GM19351 (cell line): ENCODE measurements around the gene ATP6V0B.
A peak's percentile ranks its signal among the peaks of the same experiment; 100 is the strongest.

ENCODE experiments used
- ATAC-seq: cut with Tn5 transposase; IDR thresholded peaks from one replicate; pipeline ENCODE4 v1.9.1; 2021; ENCODE audit warnings: mild to moderate bottlenecking, moderate library complexity; ENCODE audit not compliant: unreplicated experiment

Gene ATP6V0B

DNA sequence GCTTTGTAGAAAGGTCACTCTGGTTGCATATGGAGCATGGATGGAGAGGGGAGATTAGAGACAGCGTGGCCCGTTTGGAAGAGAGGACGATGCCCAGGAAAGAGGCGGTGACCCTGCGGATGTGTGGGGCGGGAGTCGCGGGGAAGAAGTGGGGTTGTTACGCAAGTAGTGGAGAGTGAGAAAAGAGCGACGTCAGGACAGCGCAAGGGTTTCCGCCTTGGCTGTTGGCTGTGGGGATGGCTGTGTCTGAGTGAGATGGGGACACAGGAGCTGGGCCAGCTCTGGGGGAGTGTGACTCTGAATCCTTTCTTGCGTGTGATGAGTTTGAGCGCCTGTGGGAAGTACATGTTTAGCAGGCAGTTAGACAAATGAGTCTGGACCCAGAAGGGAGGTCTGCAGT lies 8.0 kb downstream of the ATP6V0B start:
- ATAC-seq, result no peak

DNA sequence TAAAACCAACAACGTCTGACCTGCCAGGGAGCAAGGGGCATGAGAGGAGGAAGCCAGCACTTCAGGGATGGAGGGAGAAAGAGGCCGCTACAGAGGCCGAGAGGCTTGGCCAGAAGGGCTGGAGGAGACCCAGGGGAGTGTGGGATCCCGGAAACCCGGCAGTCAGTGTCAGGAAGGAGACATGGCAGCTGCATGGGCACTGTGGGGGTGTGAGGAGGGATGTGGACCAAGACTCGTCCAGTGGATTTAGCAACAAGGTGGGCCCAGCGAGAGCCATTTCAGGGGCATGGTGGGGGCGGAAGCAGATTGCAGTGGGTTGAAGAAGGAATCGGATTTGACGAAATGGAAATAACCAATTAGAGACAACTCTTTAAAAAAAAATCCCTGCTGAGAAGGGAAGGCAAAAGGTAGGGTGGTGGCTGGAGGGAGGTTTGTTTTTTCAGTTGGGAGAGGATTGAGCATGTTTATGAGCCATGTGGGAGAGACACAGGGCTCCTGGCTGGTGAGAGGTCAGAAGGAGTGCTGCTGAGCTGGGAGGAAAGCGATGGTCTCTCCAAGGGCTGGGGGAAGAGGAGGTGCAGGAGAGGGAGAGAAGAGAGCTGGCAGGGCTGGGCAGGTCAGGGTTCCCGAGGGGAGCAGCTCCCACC lies 8.6 kb downstream of the ATP6V0B start:
- ATAC-seq, result no peak

DNA sequence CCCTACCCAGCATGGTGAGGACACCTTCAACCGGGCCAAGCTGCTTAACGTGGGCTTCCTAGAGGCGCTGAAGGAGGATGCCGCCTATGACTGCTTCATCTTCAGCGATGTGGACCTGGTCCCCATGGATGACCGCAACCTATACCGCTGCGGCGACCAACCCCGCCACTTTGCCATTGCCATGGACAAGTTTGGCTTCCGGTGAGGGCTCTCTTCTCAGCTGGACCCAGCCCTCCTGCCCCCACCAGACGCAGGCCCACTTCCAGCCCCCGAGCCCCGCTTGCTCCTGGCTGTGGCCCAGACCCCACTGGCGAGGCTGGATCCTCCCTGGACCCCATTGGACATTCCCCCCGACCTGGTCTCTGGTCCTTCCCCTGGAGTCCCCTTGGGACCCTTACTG lies 10.1 kb downstream of the ATP6V0B start:
- ATAC-seq, result no peak

DNA sequence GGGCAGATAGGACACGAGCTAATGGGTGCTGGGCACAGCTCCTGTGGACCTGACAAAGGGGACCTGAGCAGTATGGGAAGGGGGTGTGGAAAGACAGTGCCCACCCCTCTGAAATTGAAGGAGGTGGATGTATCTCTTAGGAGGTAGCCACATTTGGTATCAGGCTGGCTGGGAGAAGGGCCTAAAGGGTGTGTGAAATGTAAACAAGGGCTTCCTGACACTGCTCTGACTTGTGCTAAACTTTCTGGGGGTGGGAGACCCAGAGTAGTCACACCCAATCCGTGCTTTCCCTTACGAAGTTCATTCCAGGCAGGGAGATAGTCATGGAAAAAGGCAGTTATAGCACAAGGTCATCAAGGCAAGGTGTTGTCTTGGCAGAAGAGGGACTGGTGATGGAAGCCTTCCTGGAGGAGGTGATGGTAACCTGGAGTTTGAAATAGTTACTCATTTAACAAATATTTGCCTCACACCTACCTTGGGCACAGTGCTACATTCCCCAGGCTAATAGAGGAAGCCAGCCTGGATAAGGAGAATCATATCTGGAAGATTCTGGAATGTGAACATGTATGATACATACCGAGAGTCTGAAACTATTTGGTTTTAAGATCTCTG lies 11.3 kb downstream of the ATP6V0B start:
- ATAC-seq, result no peak

DNA sequence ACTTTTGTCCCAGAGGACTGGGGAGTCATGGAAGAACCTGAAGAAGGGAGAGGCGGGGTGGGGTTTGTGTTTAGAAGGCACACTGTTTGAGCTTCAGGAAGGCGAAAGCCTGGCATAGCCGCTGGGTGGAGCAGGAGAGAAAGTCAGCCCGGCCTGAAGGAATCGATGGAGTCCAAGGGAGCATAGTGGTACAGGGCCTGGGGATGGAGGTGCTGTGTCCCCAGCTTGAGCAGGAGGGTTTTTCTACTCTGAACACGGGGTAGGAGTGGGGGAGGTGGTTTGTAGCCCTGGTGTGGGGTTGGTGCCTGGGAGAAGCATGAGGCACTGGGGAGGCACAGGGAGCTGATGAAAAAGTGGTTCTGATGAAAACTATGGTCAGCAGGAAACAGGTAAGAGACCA lies 12.0 kb downstream of the ATP6V0B start:
- no peak for ATAC-seq

DNA sequence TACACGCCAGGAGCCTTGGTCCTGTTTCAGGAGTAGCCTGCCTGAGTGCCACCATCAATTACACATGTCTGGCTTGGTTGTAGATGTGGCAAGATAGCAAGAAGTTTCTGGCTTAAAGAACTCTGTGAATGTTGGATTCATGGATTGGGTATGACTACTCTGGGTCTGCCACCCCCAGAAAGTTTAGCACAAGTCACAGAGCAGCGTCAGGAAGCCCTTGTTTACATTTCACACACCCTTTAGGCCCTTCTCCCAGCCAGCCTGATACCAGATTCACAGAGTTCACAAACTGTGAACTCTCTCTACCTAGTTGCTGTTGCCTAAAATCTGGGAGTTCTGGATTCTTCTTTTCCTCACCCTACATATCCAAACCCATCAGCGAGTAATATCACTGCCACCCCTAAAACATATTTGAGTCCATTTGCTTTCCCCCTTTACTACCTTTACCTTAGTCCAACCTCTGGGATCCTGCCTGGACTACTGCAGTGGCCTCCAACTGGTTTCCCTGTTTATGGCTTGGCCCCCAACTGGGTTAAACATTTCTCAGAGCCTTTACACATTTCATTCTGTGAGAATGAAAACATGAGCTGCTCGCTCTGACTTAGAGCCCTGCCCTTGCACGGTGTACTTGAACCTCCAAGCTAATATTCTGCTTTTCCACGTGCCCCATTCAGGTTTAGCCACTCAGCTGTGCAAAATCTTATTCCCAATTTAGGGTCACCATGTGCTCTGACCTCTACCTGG lies 12.6 kb downstream of the ATP6V0B start:
- no peak for ATAC-seq

DNA sequence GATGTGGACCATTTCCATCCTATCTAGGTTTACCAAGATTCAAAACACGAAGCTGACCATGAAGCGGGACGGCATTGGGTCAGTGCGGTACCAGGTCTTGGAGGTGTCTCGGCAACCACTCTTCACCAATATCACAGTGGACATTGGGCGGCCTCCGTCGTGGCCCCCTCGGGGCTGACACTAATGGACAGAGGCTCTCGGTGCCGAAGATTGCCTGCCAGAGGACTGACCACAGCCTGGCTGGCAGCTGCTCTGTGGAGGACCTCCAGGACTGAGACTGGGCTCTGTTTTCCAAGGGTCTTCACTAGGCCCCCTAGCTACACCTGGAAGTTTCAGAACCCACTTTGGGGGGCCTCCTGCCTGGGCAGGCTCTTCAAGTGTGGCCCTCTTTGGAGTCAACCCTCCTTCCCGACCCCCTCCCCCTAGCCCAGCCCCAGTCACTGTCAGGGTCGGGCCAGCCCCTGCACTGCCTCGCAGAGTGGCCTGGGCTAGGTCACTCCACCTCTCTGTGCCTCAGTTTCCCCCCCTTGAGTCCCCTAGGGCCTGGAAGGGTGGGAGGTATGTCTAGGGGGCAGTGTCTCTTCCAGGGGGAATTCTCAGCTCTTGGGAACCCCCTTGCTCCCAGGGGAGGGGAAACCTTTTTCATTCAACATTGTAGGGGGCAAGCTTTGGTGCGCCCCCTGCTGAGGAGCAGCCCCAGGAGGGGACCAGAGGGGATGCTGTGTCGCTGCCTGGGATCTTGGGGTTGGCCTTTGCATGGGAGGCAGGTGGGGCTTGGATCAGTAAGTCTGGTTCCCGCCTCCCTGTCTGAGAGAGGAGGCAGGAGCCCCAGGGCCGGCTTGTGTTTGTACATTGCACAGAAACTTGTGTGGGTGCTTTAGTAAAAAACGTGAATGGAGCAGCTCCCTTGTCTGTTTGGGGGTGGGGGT lies 15.8 kb downstream of the ATP6V0B start:
- no peak for ATAC-seq

DNA sequence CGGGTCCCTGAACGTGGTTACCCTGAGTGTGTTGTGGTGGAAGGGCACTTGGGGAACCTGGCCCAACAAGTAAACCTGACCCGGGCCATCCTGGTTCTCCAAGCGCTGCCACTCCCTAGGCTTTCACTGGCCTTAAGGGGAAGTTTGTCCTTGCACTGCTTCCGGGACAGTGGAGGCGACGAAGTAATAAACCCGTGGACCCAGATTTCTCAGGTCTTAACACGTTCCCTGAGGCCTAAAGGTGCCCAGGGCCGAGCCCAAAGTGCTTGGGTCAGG lies 16.4 kb downstream of the ATP6V0B start:
- no peak for ATAC-seq

DNA sequence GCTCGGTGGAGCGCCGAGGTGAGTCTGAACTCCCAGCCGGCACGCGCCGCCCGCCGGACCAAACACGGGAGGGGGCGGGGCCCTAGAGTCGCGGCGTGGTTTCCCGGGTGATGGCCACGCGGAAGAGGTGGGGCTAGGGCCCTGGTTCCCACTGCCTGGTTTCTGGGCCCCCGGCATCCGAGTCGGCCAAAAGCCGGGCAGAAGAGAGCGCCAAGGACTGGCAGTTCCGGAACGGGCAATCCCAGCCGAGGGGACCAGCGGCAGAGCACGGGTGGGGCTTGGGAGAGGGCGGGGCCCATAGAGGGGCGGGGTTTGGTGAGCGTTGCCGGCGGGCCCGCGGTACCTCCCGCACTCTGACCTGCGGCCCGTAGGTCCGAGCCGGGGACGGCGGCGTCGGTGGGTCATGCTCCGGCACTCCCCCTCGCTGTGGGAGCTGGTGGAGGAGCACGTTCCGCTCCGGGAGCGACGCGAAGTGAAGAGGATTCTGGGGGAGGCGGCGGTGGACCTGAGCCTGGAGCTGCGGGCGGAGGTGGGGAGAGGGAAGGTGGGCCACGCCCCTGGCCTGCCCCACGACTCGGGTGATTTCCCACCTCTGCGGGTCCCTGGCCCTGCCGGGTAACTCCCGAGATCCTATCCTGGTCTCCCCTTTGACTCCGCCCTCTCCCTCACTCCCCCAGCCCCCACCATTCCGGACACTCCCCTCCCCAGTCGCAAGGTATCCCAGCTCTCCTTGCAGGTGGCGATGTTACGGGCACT lies 16.9 kb downstream of the ATP6V0B start, which contains the start of gene CCDC24:
Gene CCDC24, plus strand, starts transcription at position 124 of the 756 bp plus-strand sequence. Its CDS starts 280 bp downstream, at position 404.
- ATAC-seq, result peak; percentile 75

DNA sequence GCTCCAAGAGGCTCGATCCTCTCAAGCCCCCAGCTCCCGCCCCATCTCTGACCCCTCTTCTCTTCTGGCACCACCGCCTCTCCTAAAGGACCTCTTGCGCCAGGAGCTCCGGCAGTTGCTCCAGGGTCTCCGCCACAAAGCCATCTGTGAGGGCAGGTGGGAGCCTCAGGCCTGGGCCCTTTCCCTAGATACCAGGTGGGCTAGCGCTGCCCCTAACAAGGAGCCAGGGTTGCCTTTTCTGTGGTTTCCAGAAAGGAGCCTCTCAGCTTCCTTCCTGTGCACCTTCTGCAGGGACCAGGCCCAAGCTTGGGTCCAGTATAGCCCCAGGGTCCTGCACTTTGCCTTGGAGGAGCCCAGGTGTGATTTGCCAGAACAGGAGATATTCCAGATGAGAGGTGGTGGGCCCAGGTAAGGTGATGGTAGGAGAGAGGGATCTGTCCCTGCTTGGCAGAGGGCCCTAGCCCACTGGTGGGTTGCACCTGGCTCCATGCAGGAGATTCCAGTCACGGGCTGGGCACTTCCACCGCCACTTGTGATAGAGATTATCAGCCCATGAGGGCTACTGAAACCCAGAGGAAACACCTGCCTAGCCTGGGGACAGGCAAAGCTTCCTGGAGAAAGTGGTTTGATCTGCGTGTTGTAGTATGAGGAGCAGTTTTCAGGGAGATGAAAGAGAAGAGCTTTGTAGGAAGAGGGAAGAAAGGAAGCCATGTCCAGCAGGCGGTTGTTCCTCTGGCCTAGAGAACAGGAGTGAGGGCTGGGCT lies 17.7 kb downstream of the ATP6V0B start:
- ATAC-seq, result no peak

DNA sequence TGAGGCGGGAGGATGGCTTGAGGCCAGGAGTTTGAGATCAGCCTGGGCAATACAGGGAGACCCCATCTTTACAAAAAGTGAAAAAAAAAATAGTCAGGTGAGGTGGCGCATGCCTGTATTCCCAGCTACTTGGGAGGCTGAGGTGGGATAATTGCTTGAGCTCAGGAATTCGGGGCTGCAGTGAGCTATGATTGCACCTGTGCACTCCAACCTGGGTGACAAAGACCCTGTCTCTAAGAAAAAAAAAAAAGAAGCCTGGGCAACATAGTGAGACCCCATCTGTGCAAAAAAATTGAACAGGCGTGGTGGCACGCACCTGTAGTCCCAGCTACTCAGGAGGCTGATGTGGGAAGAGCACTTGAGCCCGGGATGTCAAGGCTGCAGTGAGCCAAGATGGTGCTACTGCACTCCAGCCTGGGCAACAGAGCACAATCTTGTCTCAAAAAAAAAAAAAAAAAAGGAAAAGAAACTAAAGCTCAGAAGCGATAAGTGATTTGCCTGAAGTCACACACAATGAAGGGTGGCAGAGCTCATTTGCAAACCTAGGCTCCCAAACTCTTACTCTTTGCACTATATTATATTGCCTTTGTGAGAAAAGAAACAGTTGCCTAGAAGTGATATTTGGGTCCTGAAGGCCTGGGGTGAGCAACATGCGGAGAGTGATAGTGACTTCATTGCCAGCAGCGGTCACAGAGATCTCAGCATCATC lies 18.6 kb downstream of the ATP6V0B start:
- no peak for ATAC-seq

DNA sequence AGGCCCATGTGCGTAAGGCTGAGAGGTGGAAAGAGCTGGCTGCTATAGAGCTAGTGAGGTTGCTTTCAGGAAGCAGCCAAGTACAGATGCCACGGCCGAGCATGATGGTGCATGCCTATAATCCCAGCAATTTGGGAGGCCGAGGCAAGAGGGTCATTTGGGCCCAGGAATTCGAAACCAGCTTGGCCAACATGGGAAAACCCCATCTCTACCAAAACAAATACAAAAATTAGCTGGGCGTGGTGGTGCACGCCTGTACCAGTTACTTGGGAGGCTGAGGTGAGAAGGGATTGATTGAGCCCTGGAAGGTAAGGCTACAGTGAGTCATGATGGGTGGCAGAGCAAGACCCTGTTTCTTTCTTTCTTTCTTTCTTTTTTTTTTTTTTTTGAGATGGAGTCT lies 19.3 kb downstream of the ATP6V0B start:
- ATAC-seq, result no peak

DNA sequence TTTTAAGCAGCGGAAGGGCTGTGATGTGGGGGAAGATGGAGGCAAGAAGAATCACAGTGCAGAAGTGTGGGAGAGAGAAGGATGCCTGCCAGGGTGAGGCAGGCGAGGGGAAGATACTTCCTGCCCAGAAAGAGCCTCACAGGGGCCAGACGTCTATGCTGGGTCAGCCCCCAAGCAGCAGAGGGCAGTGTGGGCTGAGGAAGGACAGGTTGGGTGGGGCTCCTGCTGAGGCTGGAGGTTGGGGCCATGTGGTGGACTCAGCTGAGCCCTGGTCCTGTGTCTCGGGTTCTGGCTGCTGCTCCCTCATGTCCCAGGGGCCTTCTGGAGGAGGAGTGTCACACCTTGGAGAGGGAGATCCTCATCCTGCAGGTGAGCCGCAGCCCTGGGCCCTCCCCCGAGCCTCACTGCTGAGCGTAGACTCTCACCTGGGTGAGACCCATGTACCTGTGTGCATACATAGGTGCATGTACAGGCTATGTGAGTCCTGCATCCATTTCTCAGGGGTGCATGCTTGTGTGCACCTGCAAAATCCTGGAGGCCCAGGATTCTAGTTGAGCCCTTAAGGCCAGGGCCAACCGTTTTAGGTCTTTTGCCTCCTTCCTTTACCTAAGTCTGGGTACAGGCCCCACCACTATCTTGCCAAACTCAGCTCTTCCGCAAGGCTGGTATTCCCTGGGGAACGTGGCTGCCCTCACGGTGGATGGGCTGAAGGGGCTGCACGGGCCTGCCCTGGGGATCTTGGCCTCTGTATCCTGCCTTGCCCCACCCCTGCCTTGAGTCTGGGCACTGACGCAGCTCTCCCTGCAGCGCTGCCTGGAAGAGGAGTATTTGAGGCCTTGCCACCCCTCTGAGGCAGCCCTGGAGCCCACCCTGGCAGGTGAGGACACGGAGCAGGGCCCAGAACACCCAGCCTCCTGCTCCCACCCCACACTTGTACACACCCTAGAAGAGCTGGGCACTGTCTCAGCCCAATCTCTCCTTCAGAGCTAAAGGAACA lies 20.3 kb downstream of the ATP6V0B start:
- no peak for ATAC-seq

DNA sequence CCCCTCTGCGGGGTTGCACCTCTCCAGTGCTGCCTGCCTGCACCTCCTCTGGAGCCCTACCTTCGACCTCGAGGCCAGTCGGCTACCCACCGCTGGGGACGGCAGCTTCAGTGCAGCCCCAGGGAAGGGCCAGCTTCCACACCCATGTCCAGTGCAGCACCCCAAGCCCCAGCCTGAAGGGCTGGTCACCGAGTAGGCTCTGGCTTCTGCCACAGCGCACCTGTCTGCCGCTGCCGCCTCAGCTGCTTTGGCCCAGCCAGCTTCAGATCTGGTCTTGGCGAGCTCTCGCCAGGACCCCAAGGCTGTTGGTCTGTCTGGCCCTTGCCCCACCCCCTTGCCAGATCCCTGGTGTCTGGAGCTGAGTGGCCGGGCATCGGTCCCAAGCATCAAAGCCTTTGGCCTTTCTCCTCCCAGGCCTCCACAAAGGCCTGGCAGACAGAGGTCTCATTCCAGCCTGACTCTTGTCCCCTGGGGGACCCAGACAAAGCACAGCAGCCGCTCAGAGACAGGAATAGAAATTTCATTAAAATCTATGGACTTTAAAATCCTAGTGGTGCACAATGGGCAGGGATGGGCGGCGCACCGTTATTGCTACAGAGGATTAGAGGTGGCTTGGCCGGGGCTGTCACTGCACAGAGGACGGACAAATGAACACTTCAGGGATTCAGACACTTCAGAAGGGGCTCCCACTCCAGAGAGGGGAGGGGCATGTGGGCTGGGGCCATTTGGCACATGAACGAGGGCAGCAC lies 21.4 kb downstream of the ATP6V0B start:
- ATAC-seq, result no peak

DNA sequence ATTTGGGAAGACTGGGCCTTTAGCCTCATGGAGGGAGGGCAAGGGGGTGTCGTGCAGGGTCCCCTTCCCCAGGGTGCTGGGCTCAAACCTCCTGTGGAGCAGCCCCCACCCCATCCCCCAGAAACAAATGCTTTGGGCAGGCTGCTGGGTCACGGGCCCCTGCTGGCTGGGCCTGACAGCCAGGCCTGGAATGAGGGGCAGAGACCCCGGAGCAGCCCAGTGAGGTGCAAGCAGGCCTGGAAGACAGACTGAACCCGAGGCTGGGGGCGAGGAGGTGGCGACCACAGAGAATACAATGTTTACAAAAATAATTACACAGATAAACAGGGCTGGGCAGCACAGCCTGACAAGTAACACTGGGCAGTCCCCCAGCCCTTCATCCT lies 22.0 kb downstream of the ATP6V0B start:
- ATAC-seq, result no peak

DNA sequence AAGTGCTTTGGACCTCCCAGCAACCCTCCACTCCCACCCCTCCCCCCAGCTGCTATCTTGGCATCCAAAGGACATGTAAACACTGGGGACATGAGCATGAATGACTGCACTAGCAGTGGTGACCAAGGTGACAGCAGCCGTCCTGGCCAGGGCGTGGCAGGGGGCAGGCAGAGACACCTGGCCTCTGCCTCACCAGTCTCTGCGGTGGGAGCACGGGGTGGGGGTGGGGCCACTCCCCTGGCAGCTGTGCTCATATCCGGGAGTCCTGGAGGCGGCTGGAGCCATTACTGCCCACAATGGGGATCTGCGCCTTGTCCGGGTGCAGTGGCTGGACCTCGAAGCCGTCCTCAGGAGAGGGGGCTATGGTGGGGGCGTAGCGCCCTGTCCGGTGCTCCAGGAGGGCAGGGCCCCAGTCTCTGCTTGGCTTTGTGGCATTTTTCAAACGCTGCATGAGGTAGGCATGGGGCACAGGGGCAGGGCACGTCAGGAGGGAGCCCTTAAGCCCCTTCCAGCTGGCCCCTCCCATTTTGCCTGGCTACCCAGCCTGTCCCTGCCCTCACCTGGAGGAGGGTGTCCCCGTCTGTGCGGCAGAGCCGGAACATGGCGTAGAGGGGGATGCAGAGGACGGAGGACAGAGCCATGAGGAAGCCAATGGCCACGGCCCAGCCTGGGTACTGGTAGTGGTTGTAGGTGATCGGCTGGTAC lies 22.7 kb downstream of the ATP6V0B start:
- no peak for ATAC-seq

DNA sequence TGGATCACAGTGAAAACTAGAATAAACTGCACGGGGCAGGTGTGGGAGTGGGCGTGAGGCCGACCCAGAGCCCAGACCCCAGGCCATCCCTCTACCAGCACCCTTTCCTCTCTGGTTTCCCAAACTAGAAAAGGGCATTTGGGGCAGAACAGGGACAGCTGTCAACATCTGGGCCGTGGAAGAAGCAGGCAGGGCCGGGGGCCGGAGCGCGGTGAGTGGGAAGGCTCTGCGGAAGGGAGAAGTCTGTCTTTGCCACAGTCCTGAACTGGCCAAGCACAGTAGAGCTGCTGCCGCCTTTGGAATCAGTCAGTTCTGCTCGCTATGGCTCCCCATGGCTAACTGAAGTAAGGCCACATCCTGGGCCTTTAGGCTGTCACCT lies 23.2 kb downstream of the ATP6V0B start:
- no peak for ATAC-seq
